Vagina (tissue), 2 donors: ENCODE data around the gene MAP2K7.

Experiments used
- POLR2AphosphoS5 ChIP-seq, 2 donors: sonication (generic); formaldehyde crosslinking; IDR thresholded peaks; one replicate each; pipeline ENCODE4 v1.9.0; 2017; ENCODE audit warnings: antibody characterized with exemption in 2 of 2, mild to moderate bottlenecking in 2 of 2, low read depth in 1 of 2; ENCODE audit not compliant: insufficient read depth in 1 of 2
- TF ChIP-seq, protein P1 (sequence below), 3 experiments: fragments of 450-650 bp in 2 of 3; fragments of 200-600 bp in 1 of 3; sonication (generic) in 1 of 3; IDR thresholded peaks; one replicate each; pipeline ENCODE4 v1.5.1; 2017 to 2019; ENCODE audit warnings: antibody characterized with exemption in 3 of 3, mild to moderate bottlenecking in 2 of 3, moderate library complexity in 2 of 3

DNA sequence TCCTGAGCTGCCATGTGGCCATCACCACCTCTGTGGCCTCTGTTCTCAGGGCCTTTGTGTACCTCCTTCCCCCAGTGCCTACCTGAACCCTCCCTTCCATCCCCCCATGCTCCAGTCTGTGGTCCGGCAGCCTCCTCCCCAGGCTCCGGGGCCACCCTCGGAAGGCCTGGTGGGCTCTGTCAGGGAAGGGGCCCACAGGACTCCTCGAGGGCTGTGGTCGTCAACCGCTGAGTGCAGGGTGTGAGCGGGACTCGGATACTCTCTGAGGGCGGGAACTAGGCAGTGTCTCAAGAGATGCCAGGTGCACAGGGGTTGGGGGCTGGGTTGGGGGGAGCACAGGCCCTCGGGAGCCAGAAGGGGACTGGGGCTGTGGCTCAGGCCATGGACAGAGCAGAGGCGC is 3.9 kb downstream of the MAP2K7 start:
- TF ChIP-seq, protein P1, sequence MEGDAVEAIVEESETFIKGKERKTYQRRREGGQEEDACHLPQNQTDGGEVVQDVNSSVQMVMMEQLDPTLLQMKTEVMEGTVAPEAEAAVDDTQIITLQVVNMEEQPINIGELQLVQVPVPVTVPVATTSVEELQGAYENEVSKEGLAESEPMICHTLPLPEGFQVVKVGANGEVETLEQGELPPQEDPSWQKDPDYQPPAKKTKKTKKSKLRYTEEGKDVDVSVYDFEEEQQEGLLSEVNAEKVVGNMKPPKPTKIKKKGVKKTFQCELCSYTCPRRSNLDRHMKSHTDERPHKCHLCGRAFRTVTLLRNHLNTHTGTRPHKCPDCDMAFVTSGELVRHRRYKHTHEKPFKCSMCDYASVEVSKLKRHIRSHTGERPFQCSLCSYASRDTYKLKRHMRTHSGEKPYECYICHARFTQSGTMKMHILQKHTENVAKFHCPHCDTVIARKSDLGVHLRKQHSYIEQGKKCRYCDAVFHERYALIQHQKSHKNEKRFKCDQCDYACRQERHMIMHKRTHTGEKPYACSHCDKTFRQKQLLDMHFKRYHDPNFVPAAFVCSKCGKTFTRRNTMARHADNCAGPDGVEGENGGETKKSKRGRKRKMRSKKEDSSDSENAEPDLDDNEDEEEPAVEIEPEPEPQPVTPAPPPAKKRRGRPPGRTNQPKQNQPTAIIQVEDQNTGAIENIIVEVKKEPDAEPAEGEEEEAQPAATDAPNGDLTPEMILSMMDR (IDR thresholded peaks at IDR 0.05), result no peak
- no peak for TF ChIP-seq POLR2AphosphoS5 (IDR thresholded peaks at IDR 0.05; ENCODE audit: insufficient read depth in 1 of 2, low read depth in 1 of 2)
